ENCODE measurements around the gene JAM3. TPM values are rescaled to one million over a fixed set of nuclear protein-coding genes. Genes with fewer than 3 reads are reported as not detected.

JAM3 gene
- total RNA-seq, 1 experiment from 2014 or later = not detected

- Mint-ChIP-seq H3K27me3 (ENCODE audit: unreplicated experiment) (peaks cover 56% of the 10 kb centered on the region), H3K27ac (ENCODE audit: unreplicated experiment) (no peak overlapping the region), H3K36me3 (ENCODE audit: insufficient read depth, unreplicated experiment) (peaks cover 5% of the 10 kb centered on the region), H3K4me1 (ENCODE audit: low read depth, unreplicated experiment) (no peaks in the 10 kb centered on the region), H3K9me3 (ENCODE audit: low read depth, unreplicated experiment) (peaks cover 2% of the 10 kb centered on the region), H3K4me3 (ENCODE audit: low read depth, unreplicated experiment) (no peak overlapping the region)
- intact Hi-C loops (cut with micrococcal nuclease; ENCODE audit: unreplicated experiment) = no loop called here
- no peak for TF ChIP-seq CTCF (IDR thresholded peaks at IDR 0.05; ENCODE audit: unreplicated experiment)
- no TSS peak for BruUV-seq (replicated peaks)
- CTCF ChIA-PET = interaction anchor here (0.8 kb wide), 1 partner anchor 17 kb away, joined by 3 read pairs; no protein-coding TSS in a partner anchor
- no peak for DNase-seq
These were observed 28.2 kb upstream of the JAM3 start for GRCh38 chr11:134040386-134041302.

GRCh38 chr11:134041349-134041748 is 27.5 kb upstream of the JAM3 start:
- CTCF ChIA-PET = no interaction called here
- no peak overlapping the region for H3K27ac Mint-ChIP-seq (ENCODE audit: unreplicated experiment)
- BruUV-seq (replicated peaks) = no TSS peak
- no peak overlapping the region for H3K4me3 Mint-ChIP-seq (ENCODE audit: low read depth, unreplicated experiment)
- TF ChIP-seq CTCF (IDR thresholded peaks at IDR 0.05; ENCODE audit: unreplicated experiment) = no peak
- H3K36me3 Mint-ChIP-seq (ENCODE audit: insufficient read depth, unreplicated experiment) = peaks cover 5% of the 10 kb centered on the region
- intact Hi-C loops (cut with micrococcal nuclease; ENCODE audit: unreplicated experiment) = no loop called here
- peaks cover 63% of the 10 kb centered on the region for H3K27me3 Mint-ChIP-seq (ENCODE audit: unreplicated experiment)
- DNase-seq = no peak
- no peaks in the 10 kb centered on the region for H3K4me1 Mint-ChIP-seq (ENCODE audit: low read depth, unreplicated experiment)
- peaks cover 2% of the 10 kb centered on the region for H3K9me3 Mint-ChIP-seq (ENCODE audit: low read depth, unreplicated experiment)

- Mint-ChIP-seq H3K4me1 (ENCODE audit: low read depth, unreplicated experiment) (no peaks in the 10 kb centered on the region), H3K36me3 (ENCODE audit: insufficient read depth, unreplicated experiment) (peaks cover 5% of the 10 kb centered on the region), H3K4me3 (ENCODE audit: low read depth, unreplicated experiment) (no peak overlapping the region), H3K27me3 (ENCODE audit: unreplicated experiment) (peaks cover 70% of the 10 kb centered on the region), H3K9me3 (ENCODE audit: low read depth, unreplicated experiment) (peaks cover under 1% of the 10 kb centered on the region), H3K27ac (ENCODE audit: unreplicated experiment) (no peak overlapping the region)
- no peak for TF ChIP-seq CTCF (IDR thresholded peaks at IDR 0.05; ENCODE audit: unreplicated experiment)
- intact Hi-C loops (cut with micrococcal nuclease; ENCODE audit: unreplicated experiment) = no loop called here
- no TSS peak for BruUV-seq (replicated peaks)
- CTCF ChIA-PET = no interaction called here
- DNase-seq = no peak
These were observed 26.8 kb upstream of the JAM3 start for GRCh38 chr11:134041791-134042696.

GRCh38 chr11:134043821-134044420 is 25.0 kb upstream of the JAM3 start:
- no peak overlapping the region for H3K4me3 Mint-ChIP-seq (ENCODE audit: low read depth, unreplicated experiment)
- H3K9me3 Mint-ChIP-seq (ENCODE audit: low read depth, unreplicated experiment) = no peaks in the 10 kb centered on the region
- no TSS peak for BruUV-seq (replicated peaks)
- intact Hi-C loops (cut with micrococcal nuclease; ENCODE audit: unreplicated experiment) = no loop called here
- H3K27ac Mint-ChIP-seq (ENCODE audit: unreplicated experiment) = no peak overlapping the region
- CTCF ChIA-PET = interaction anchor here (3.1 kb wide), 1 partner anchor 116 kb away, joined by 17 read pairs; no protein-coding TSS in a partner anchor
- H3K4me1 Mint-ChIP-seq (ENCODE audit: low read depth, unreplicated experiment) = no peaks in the 10 kb centered on the region
- no peaks in the 10 kb centered on the region for H3K36me3 Mint-ChIP-seq (ENCODE audit: insufficient read depth, unreplicated experiment)
- H3K27me3 Mint-ChIP-seq (ENCODE audit: unreplicated experiment) = peaks cover 86% of the 10 kb centered on the region
- TF ChIP-seq CTCF (IDR thresholded peaks at IDR 0.05; ENCODE audit: unreplicated experiment) = no peak
- DNase-seq = no peak
